Colonic mucosa (tissue), 4 donors: Measurements from ENCODE around the gene ZNF274. TPM values are rescaled to one million over a fixed set of nuclear protein-coding genes. Genes with fewer than 3 reads are reported as not detected.
"Not testable (repeated sequence)": the region's sequence is repeated elsewhere in the genome, so short reads cannot be mapped to it uniquely, and the experiment has no call there.

ENCODE experiments used
- DNase-seq: peaks from one replicate; pipeline ENCODE4 v3.0.0-alpha.2; 2020
- H3K27ac ChIP-seq: fragments of 200-600 bp; one replicate; pipeline ENCODE4 v1.8.0; 2021
- H3K27me3 ChIP-seq: fragments of 200-600 bp; one replicate; pipeline ENCODE4 v1.8.0; 2021
- H3K36me3 ChIP-seq: fragments of 200-600 bp; one replicate; pipeline ENCODE4 v1.8.0; 2021
- H3K4me1 ChIP-seq: fragments of 200-600 bp; one replicate; pipeline ENCODE4 v1.8.0; 2021; ENCODE audit warnings: mild to moderate bottlenecking
- H3K4me3 ChIP-seq: fragments of 200-600 bp; one replicate; pipeline ENCODE4 v1.8.0; 2021
- H3K9ac ChIP-seq, 2 donors: one replicate each; pipeline ENCODE4 v1.7.0; 2013; ENCODE audit warnings: control low read depth in 2 of 2, low read depth in 2 of 2, low read length in 2 of 2
- H3K9me3 ChIP-seq: fragments of 200-600 bp; one replicate; pipeline ENCODE4 v1.8.0; 2021
- intact Hi-C: fragments of 100-400 bp; cut with DNase I; formaldehyde crosslinking; loops from one replicate; pipeline ENCODE4 v1.14.1; 2022
- total RNA-seq, 2 donors: library from RNA; stranded (reverse); fragmentation: NEBNext Ultra II Directional in 1 of 2; extraction: Animal tissue kit (Norgen Biotek cat#: 25700) in 1 of 2; gene quantifications; one replicate each; pipeline ENCODE4 v1.2.1, GENCODE V29; 2021
- TF ChIP-seq, protein P1 (sequence below): fragments of 200-600 bp; IDR thresholded peaks from one replicate; pipeline ENCODE4 v1.8.0; 2022; ENCODE audit warnings: antibody characterized with exemption, mild to moderate bottlenecking
- donor health status: healthy.
- donor health status: DM: no; HTN: no; CAD: no.
- donor health status: DM: no; HTN: no; CAD: no.

Gene ZNF274
- total RNA-seq = 10 to 100 TPM; 16.3 to 17.1 TPM

DNA sequence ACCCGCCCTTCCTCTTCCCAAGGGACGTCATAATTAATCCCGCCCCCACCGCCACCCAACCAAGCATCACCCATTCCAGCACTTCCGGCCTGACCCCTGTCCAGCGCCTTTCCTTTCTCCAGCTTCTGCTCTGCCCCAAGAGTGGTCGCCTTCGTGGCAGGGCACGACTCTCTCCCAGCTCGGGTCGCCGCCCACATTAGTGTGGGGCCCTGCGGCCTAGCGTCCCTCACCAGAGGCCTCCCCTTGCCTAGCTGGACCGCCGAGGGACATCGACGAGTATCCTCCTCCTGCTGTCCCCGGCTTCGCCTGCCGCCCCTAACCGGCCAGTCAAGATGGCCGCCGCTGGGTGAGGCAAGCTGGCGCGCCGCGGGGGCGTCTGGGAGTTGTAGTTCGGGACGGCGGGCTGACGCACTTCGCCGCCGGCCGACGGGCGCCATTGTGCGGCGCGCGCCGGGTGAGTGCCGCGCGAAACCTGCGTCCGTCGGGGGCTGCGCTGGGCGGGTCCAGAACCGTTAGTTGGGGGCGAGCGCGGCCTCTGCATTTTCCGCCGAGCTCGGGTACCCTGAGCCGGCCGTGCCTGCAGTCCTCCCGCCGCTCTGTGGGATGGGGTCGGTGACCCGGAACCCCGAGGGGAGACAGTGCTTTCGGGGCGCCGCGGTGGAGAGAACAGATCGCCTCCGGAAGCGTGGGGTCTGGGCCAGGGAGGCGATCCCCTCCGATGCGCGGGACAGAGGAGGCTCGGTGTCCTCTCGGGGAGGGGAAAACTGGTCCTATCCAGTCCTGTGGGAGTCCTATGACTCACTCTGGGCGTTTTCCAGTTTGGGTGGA, at the start of gene ZNF274:
TSS of gene ZNF274 (plus strand) at position 73 of the 828 bp plus-strand sequence. CDS start 905 bp downstream, outside the sequence.
- H3K4me3 ChIP-seq = peak within 1 kb of the TSS; percentile 80
- DNase-seq = peak; percentile 92
- H3K9me3 ChIP-seq = peaks cover 16% of the 10 kb centered on the region
- intact Hi-C loops = no loop called here
- peak within 1 kb of the TSS; percentile 98 for H3K27ac ChIP-seq
- H3K9ac ChIP-seq = peak within 1 kb of the TSS; percentile 81 to 88
- no peaks in the 10 kb centered on the region for H3K36me3 ChIP-seq
- no peaks in the 10 kb centered on the region for H3K27me3 ChIP-seq
- H3K4me1 ChIP-seq = no peaks in the 10 kb centered on the region
- TF ChIP-seq, protein P1, sequence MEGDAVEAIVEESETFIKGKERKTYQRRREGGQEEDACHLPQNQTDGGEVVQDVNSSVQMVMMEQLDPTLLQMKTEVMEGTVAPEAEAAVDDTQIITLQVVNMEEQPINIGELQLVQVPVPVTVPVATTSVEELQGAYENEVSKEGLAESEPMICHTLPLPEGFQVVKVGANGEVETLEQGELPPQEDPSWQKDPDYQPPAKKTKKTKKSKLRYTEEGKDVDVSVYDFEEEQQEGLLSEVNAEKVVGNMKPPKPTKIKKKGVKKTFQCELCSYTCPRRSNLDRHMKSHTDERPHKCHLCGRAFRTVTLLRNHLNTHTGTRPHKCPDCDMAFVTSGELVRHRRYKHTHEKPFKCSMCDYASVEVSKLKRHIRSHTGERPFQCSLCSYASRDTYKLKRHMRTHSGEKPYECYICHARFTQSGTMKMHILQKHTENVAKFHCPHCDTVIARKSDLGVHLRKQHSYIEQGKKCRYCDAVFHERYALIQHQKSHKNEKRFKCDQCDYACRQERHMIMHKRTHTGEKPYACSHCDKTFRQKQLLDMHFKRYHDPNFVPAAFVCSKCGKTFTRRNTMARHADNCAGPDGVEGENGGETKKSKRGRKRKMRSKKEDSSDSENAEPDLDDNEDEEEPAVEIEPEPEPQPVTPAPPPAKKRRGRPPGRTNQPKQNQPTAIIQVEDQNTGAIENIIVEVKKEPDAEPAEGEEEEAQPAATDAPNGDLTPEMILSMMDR = no peak

DNA sequence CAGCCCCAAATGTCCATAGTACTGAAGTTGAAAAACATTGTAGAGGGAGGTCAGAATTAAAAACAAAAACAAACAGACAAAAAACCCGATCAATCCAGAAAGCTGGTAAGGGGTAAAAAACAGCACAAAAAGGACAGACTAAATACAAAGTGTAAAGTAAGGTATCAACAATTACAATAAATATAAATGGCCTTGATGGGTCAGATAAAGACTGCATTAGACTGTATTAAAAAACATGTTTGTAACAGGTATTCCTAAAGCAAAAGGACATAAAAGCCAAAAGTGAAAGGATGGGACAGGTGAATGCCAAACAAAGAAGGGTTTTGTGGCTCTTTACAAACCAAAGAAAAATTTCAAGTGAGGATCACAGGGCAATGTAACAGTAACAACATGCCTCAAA, 48.6 kb upstream of the ZNF274 start:
- H3K36me3 ChIP-seq = peaks cover 1% of the 10 kb centered on the region
- H3K9ac ChIP-seq = no peak overlapping the region
- no peaks in the 10 kb centered on the region for H3K27me3 ChIP-seq
- no peaks in the 10 kb centered on the region for H3K4me1 ChIP-seq
- intact Hi-C loops = no loop called here
- DNase-seq = no peak
- H3K4me3 ChIP-seq = no peak overlapping the region
- TF ChIP-seq, protein P1 = no peak
- H3K9me3 ChIP-seq = peaks cover 4% of the 10 kb centered on the region
- no peak overlapping the region for H3K27ac ChIP-seq

DNA sequence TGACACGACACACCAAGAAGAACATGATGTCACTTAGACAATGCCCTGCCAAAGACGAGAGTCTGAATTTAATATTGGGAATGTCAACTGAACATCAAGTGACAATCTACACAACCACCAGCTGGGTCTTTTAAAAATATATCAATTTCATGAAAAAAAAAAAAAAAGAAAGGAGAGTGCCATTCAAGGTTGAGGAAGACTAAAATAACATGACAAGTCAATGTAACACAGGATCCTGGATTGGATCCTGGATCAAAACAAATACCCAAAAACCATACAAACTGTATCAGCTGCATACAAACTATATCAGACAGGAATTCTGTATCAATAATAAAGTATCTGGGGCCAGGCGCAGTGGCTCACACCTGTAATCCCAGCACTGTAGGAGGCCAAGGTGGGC, 37.0 kb upstream of the ZNF274 start:
- intact Hi-C loops = no loop called here
- TF ChIP-seq, protein P1 = no peak
- H3K36me3 ChIP-seq = no peaks in the 10 kb centered on the region
- no peak overlapping the region for H3K27ac ChIP-seq
- no peak for DNase-seq
- no peaks in the 10 kb centered on the region for H3K4me1 ChIP-seq
- no peak overlapping the region for H3K4me3 ChIP-seq
- no peak overlapping the region for H3K9ac ChIP-seq
- no peaks in the 10 kb centered on the region for H3K27me3 ChIP-seq
- peaks cover 9% of the 10 kb centered on the region for H3K9me3 ChIP-seq

DNA sequence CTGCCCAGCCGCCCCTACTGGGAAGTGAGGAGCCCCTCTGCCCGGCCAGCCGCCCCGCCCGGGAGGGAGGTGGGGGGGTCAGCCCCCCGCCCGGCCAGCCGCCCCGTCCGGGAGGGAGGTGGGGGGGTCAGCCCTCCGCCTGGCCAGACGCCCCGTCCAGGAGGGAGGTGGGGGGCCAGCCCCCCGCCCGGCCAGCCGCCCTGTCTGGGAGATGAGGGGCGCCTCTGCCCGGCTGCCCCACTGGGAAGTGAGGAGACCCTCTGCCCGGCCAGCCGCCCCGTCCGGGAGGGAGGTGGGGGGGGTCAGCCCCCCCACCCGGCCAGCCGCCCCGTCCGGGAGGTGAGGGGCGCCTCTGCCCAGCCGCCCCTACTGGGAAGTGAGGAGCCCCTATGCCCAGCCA, 35.4 kb upstream of the ZNF274 start:
- H3K9ac ChIP-seq, DNase-seq, H3K4me3 ChIP-seq, H3K27ac ChIP-seq, H3K36me3 ChIP-seq, H3K27me3 ChIP-seq, H3K9me3 ChIP-seq, intact Hi-C loops, H3K4me1 ChIP-seq: not testable (repeated sequence)

DNA sequence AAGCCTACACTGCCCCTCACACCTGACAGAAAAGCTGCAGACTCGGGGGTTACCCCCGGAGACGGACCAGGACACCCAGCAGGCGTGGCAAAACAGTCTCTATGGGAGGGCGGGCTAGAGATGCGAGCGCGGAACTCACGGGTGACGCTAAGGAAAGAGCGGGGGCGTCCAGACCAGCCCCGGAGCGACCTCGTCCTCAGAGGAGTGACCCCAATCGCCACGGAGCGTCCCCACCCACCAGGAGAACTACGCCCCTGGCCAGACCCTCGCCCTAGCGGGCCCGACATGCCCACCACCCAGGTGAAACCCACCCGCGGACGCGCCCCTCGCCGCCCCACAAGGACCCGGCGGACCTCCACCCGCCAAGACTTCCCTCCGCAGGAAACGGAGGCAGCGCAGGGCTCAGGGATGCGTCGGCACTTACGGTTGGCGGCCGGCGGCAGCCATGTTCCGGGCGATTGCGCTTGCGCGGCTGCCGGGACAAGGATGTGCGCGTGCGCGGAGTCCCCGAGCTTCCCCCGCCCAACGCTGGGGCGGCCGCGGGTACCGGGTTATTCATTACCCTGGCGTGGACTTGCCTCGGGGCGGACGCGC, 32.4 kb upstream of the ZNF274 start, which contains the start of gene ZNF329:
TSS of gene ZNF329 (minus strand) at position 462 of the 594 bp plus-strand sequence. CDS start 21,286 bp downstream, outside the sequence.
- peak within 1 kb of the TSS; percentile 61 for H3K27ac ChIP-seq
- peak; percentile 94 for DNase-seq
- peaks cover 9% of the 10 kb centered on the region for H3K9me3 ChIP-seq
- TF ChIP-seq, protein P1 = no peak
- H3K4me3 ChIP-seq = peak within 1 kb of the TSS; percentile 98
- no peaks in the 10 kb centered on the region for H3K27me3 ChIP-seq
- peak within 1 kb of the TSS; percentile 88 to 90 for H3K9ac ChIP-seq
- no peaks in the 10 kb centered on the region for H3K4me1 ChIP-seq
- H3K36me3 ChIP-seq = no peaks in the 10 kb centered on the region
- intact Hi-C loops = loop anchor here (10.0 kb wide), 2 partner anchors 406 to 1756 kb away; partner anchors contain the start of genes ZNF582 and ZNF776
